A204.1 (cell line): ENCODE results near the gene CLIC4.
"Not testable (repeated sequence)": the region's sequence is repeated elsewhere in the genome, so short reads cannot be mapped to it uniquely, and the experiment has no call there.

Source experiments
- FAIRE-seq: peaks from 2 replicates; lab custom pipeline; 2012; peaks lifted over from hg19 to GRCh38; lab: Jason Lieb, UNC

The CLIC4 gene

GRCh38 chr1:24748191-24749121, 3.2 kb downstream of the CLIC4 start:
- no peak for FAIRE-seq

- FAIRE-seq = no peak
These were observed 4.0 kb downstream of the CLIC4 start for GRCh38 chr1:24749252-24749651.

GRCh38 chr1:24749886-24750285, 4.6 kb downstream of the CLIC4 start:
- FAIRE-seq = no peak

- no peak for FAIRE-seq
These were observed 6.6 kb downstream of the CLIC4 start for GRCh38 chr1:24751833-24752232.

GRCh38 chr1:24752305-24752704, 7.1 kb downstream of the CLIC4 start:
- no peak for FAIRE-seq

- FAIRE-seq = no peak
These were observed 9.0 kb downstream of the CLIC4 start for GRCh38 chr1:24754229-24754628.

GRCh38 chr1:24755323-24755722, 10.1 kb downstream of the CLIC4 start:
- not testable (repeated sequence) for FAIRE-seq

GRCh38 chr1:24756395-24756794, 11.1 kb downstream of the CLIC4 start:
- no peak for FAIRE-seq

GRCh38 chr1:24759492-24759891, 14.2 kb downstream of the CLIC4 start:
- no peak for FAIRE-seq

- no peak for FAIRE-seq
These were observed 16.3 kb downstream of the CLIC4 start for GRCh38 chr1:24761582-24761981.

- no peak for FAIRE-seq
These were observed 17.0 kb downstream of the CLIC4 start for GRCh38 chr1:24762133-24762676.

GRCh38 chr1:24763671-24764070, 18.4 kb downstream of the CLIC4 start:
- FAIRE-seq = no peak

GRCh38 chr1:24764439-24764838, 19.2 kb downstream of the CLIC4 start:
- no peak for FAIRE-seq

GRCh38 chr1:24764848-24765247, 19.6 kb downstream of the CLIC4 start:
- no peak for FAIRE-seq

- FAIRE-seq = no peak
These were observed 20.2 kb downstream of the CLIC4 start for GRCh38 chr1:24765308-24765988.

- FAIRE-seq = no peak
These were observed 22.1 kb downstream of the CLIC4 start for GRCh38 chr1:24767351-24767750.

- FAIRE-seq = no peak
These were observed 23.8 kb downstream of the CLIC4 start for GRCh38 chr1:24768873-24769605.

- FAIRE-seq = no peak
These were observed 24.7 kb downstream of the CLIC4 start for GRCh38 chr1:24769656-24770651.

GRCh38 chr1:24770881-24771280, 25.6 kb downstream of the CLIC4 start:
- no peak for FAIRE-seq

GRCh38 chr1:24771574-24771973, 26.3 kb downstream of the CLIC4 start:
- FAIRE-seq = no peak

- FAIRE-seq = no peak
These were observed 28.4 kb downstream of the CLIC4 start for GRCh38 chr1:24773618-24774017.
